NCI-H82 treated with DMSO at 0.1 percent for 48 hours (cell line): ENCODE data around the gene EYA2.
"Not testable (repeated sequence)": the region's sequence is repeated elsewhere in the genome, so short reads cannot be mapped to it uniquely, and the experiment has no call there.

Experiments
- DNase-seq: peaks from one replicate; lab custom pipeline; 2025; ENCODE audit not compliant: unreplicated experiment; lab: John Stamatoyannopoulos, UW

EYA2 gene

GRCh38 chr20:47167846-47168245, 273.2 kb downstream of the EYA2 start:
- DNase-seq: no peak

GRCh38 chr20:47172579-47172978, 277.9 kb downstream of the EYA2 start:
- DNase-seq: no peak

GRCh38 chr20:47173596-47174216, 279.1 kb downstream of the EYA2 start:
- no peak for DNase-seq

- DNase-seq: no peak
Measured at GRCh38 chr20:47174456-47175243, 280.0 kb downstream of the EYA2 start.

- no peak for DNase-seq
Measured at GRCh38 chr20:47175493-47175892, 280.9 kb downstream of the EYA2 start.

- DNase-seq: not testable (repeated sequence)
Measured at GRCh38 chr20:47176217-47176616, 281.6 kb downstream of the EYA2 start.

- DNase-seq: no peak
Measured at GRCh38 chr20:47178277-47178676, 283.6 kb downstream of the EYA2 start.

- no peak for DNase-seq
Measured at GRCh38 chr20:47178851-47179250, 284.2 kb downstream of the EYA2 start.

GRCh38 chr20:47179267-47179666, 284.6 kb downstream of the EYA2 start:
- DNase-seq: no peak

- DNase-seq: no peak
Measured at GRCh38 chr20:47181056-47181862, 286.6 kb downstream of the EYA2 start.

- DNase-seq: no peak
Measured at GRCh38 chr20:47183367-47183766, 288.7 kb downstream of the EYA2 start.

GRCh38 chr20:47187450-47188195, 293.0 kb downstream of the EYA2 start:
- no peak for DNase-seq

- DNase-seq: no peak
Measured at GRCh38 chr20:47188540-47188939, 293.9 kb downstream of the EYA2 start.

GRCh38 chr20:47189060-47189459, 294.4 kb downstream of the EYA2 start:
- no peak for DNase-seq

GRCh38 chr20:47191074-47191673, 296.5 kb downstream of the EYA2 start:
- no peak for DNase-seq

- DNase-seq: no peak
Measured at GRCh38 chr20:47191956-47192355, 297.3 kb downstream of the EYA2 start.

GRCh38 chr20:47195573-47195972, 300.9 kb downstream of the EYA2 start:
- DNase-seq: no peak

- no peak for DNase-seq
Measured at GRCh38 chr20:47196091-47197081, 301.7 kb downstream of the EYA2 start.

- no peak for DNase-seq
Measured at GRCh38 chr20:47198254-47198671, 303.6 kb downstream of the EYA2 start.
